GM18517 (cell line): ENCODE measurements around the gene COL23A1.

ENCODE experiments used
- ATAC-seq: cut with Tn5 transposase; IDR thresholded peaks from one replicate; pipeline ENCODE4 v1.9.1; 2021; ENCODE audit warnings: mild to moderate bottlenecking, moderate library complexity; ENCODE audit not compliant: unreplicated experiment

The COL23A1 gene

DNA sequence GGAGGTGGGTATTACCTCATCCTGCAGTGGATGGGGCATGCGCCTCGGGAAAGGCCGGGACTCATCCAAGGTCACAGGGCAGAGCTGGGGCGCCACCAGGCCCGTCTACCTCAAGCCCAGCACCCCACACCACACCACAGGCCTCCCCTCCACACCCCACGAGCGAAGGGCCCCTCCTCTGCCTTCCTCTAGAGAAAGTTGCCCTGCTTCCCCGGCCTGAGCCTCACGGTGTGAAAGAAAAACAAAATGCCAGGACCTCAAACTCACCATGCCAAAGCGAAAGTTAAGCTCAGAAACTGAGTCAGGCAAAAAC lies 161.1 kb downstream of the COL23A1 start:
- no peak for ATAC-seq

DNA sequence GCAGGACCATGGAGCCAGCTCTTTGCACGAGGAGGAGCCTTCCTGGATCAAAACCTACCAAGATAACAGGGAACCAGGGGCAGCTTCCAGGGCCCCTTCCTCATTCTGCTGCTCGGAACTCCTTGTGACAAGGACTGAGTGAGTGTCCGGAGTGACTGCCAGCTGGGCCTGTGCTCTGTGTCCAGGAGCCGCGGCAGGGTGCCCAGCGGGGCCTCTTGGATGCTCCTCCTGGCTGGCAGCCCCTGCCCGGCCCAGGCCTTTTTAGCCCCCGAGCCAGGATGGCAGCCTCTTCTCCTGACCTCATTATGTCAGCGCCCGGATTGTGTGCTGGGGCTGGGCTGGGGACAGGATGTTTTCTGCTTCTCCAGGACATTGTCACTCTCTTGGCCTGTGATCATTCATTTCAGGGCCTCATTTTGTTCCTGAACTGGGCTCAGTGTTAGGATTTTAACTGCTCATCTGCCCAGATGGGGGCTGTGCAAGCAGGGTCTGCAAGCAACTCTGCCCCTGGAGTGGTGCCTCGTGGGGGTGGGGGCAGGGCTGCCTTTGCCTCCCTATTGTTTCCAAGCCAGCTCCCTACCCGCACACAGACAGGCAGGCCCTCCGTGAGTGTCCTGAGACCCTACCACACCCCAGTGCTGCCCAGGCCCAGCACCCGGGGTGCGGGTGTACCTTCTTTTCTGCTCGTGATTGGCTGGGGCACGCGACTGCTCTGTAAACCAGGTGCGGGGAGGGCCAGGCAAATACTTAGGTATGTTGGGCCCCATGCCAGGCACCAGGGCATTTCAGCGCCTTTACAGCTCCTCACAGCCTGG lies 161.6 kb downstream of the COL23A1 start:
- ATAC-seq = no peak

DNA sequence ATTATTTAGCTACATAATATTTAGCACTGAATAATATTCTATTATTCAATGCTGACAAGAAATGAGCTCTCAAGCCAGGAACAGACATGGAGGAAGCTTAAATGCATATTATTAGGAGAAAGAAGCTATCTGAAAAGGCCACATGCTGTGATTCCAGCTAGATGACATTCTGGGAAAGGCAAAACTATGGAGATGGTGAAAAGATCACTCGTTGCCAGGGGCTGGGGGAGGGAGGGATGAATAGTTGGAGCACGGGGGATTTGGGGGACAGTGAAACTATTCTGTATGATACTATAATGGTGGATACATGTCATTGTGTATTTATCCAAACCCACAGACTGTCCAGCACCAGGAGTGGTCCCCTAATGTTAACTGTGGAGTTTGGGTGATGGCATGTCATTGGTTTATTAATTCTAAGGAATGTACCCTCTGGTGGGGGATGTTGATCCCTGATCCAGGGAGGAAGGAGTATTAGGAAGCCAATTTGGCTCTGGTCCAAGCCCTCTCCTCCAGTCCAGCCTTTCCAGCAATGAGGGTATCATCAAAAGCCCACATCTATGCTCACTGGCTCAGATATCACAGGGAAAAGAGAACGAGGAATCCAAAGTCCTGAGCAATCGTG lies 162.5 kb downstream of the COL23A1 start:
- ATAC-seq = no peak

DNA sequence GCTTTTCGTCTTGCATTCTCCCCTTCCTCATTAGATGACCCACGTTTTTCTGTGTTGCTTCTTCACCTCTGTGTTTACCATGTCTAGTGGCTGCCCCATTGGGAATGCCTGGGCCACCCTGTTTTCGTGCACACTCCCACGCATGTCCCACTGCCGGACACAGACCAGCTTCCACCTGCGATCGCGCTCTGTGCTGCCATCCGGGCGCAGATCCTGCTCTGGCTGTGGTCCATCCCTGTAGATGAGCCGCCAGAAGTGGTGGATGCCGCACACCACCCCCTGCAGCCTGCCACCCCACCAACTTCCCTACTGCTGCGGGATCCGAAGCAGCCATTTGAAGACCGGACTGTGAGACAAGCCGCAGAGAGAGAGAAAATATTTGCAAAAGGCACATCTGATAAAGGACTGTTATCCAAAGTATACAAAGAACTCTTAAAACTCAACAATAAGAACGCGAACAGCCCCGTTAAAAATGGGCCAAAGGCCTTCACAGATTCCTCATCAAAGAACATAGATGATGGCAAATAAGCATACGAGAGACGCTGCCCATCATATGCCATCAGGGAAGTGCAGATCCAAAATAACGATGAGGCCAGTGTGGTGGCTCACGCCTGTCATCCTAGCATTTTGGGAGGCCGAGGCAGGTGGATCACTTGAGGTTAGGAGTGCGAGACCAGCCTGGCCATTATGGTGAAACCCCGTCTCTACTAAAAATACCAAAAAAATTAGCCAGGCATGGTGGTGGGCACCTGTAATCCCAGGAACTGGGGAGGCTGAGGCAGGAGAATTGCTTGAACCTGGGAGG lies 163.7 kb downstream of the COL23A1 start:
- no peak for ATAC-seq

DNA sequence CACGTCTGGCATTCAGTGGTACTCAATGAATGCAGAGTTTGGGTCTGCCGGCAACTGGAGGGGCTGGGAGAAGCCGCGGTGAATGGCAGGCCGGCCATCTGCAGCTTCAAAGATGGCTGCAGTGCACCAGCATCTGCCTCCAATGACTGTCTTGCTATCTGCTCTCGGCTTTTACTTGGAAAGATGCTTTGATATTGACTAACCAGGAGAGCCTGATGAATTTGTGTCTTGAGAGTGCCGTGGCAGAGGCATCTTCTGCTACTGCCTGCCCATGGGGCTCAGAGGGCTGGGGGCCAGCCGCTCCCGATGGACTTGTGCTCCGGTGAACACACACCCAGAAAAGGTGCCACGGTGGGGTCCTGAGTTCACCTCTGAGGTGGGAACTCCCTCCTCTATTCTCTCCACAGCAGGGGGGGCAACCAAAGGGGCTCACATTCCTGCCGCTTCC lies 164.5 kb downstream of the COL23A1 start:
- no peak for ATAC-seq

DNA sequence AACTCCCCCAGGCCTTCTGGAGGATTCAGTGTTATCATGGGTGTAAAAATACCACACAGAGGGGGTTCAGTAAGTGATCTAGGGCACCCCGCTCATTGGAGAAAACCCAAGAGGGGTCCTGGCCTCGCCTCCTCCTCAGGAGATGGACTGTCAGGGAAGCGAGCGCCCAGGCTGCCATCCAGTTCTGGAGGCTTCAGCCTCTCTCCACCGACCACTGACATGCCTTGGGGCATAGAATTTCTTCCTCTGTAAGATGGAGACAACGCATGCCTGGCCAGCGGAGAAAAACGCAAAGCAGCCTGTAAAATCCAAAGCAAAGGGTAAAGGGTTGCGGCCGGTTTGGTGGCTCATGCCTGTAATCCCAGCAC lies 165.4 kb downstream of the COL23A1 start:
- no peak for ATAC-seq

DNA sequence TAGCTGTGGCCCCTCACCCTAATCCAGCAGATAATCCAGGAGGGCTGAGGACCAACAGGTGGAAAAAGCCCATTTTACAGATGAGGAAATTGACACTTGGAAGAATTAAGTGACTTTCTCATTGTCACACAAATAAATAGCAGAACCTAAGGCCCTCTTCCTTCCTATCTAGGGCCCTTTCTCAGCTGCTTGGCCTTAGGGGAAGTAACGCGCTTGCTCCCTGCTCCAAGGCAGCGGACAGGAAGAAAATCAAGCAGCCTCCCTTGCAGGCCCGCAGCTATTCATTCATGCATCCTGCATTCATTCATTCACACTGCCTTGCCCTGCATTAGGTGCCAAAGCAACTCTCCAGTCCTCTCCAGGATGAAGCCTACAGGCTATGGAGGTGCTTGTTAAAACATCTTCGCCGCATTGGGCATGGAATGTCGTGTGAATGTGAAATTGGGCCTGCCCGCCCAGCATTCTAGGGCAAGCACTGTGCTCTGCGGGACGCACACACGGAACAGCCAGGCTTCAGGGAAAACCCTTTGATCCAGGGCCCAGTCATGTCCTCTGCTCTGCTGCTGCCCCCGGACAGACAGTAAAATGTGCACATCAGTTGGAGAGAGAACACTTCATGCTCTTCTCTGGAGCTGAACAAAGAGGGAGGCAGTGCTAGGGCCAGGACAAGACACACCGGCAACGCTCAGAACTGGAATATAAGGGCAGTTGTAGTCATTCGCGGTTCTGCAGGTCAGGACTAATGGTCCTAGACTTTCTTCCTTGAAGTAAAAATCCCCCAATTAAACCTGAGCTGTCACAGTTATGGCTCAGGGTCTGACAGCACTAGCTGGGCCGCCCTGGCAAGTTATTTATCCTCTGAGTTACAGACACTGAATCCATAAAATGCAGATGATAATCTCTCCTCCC lies 166.0 kb downstream of the COL23A1 start:
- no peak for ATAC-seq

DNA sequence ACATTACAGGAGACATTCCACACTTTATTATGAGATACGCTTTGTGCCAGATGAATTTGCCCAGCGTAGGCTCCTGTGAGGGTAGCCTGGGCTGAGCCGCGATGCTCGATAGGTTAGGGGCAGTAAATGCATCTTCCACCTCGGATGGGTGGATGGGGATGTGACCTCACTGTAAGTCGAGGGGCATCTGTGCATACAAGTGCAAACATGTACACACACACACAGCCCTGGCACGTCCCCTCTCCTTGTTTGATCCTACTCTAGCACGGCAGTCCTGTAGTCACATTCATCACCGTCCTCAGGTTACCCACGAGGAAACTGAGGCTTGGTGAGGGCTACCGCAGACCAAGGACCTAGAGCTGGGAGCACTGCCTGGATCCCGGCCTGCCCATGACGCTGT lies 166.8 kb downstream of the COL23A1 start:
- ATAC-seq = no peak

DNA sequence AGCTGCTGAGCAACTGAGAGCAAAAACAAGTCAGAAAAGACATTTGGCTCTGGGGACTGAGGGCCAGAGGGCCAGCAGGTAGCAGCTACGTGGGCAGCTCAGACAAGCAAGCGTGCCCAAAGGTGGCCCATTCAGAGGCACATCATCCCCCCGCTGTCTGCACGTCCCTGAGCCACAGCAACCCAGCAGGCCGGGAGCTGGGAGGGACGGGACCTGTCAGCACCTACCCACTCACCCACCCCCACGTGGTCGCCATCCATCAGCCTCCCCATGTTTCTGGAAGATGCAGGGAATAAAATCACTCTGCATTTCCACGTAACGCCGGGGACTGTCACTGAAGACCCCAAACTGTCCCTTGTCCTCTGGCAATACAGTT lies 167.8 kb downstream of the COL23A1 start:
- ATAC-seq = no peak

DNA sequence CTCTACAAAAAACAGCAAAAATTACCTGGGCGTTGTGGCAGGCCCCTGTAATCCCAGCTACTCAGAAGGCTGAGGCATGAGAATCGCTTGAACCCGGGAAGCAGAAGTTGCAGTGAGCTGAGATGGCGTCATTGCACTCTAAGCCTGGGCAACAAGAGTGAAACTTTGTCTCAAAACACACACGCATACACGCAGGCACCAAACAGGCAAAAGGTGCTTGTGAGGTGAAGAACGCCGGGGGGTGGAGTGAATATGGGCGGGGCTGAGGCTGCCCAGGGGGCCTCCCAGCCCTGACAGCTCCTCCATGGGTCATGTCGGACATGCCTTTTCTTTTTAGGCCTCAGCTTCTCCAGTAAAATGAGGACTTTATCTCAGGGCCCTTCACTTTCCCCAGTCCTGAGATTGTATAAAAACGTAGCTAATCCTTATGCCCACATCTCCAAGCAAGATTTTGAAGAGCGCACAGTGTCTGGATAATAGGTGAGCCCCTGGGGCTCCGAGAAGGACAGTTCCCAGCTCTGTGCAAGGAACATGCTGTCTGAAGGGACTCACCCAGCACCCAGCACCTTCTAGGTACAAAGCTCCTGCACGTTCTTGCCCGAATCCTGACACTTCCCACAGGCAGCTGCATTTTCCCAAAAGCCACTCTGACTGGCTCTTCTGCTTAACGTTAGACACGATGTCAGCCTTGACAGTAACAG lies 168.3 kb downstream of the COL23A1 start:
- ATAC-seq = no peak

DNA sequence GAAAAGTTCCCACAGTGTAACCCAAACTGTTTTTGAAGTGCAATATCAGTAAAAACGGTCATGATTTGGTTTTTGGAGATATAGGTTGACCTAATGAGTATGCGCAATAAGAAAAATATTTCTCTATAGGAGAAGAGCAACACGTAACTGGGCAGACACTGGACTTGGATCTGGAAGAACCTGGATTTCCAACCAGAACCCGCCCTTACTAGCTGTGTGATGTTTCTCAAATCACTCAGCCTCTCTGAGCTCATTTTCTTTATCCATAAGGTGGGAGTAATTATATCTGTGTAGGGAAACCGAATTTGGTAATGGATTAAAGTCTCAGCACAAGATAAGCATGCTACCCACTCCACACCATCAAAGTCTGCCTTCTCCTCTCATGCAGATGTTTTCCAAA lies 169.1 kb downstream of the COL23A1 start:
- no peak for ATAC-seq

DNA sequence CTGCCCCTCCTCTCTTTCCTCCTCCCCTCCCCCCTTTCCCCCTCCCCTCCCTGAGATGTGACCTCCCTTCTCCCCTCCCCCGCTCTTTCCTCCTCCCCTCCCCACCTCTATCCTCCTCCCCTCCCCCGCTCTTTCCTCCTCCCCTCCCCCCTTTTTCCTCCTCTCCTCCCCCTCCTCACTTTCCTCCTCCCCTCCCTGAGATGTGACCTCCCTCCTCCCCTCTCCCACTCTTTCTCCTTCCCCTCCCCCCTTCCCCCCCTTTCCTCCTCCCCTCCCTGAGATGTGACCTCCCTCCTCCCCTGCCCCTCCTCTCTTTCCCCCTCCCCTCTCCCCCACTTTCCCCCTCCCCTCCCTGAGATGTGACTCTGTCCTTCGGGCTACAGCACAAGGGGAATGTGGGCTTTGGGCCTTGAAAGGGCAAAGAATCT lies 169.8 kb downstream of the COL23A1 start:
- no peak for ATAC-seq

DNA sequence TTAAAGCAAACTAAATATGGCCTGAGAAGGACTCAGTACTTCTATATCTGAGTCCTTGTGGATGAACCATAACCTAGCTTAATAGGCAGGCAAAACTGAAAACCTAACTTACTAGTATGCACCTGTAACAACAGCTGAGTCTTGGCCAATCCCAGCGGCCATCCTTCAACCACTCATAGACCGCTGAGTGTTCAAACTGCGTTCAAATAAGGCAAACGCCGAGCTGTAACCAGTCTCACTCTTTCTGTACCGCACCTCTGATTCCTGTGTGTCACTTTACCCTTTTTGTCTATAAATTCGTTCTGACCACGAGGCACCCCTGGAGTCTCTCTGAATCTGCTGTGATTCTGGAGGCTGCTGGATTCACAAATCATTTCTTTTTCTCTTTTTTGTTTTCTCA lies 170.5 kb downstream of the COL23A1 start:
- ATAC-seq = no peak

DNA sequence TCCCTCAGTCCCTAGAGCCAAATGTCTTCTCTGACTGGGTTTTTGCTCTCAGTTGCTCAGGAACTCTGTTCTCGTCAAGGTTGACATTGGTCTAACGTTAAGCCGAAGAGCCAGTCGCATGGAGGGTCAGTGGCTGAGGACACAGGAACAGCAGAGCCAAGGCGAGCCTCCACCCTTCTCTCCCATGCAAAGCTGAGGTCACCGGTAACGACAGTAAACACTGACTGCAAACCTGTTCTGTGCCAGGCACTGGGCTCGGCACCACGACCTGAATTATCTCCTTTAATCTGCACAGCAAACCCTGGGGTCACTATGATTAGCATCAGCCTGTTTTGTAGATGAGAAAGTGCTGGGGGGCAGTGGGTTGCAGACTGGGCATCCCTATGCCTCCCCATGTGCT lies 171.0 kb downstream of the COL23A1 start:
- no peak for ATAC-seq

DNA sequence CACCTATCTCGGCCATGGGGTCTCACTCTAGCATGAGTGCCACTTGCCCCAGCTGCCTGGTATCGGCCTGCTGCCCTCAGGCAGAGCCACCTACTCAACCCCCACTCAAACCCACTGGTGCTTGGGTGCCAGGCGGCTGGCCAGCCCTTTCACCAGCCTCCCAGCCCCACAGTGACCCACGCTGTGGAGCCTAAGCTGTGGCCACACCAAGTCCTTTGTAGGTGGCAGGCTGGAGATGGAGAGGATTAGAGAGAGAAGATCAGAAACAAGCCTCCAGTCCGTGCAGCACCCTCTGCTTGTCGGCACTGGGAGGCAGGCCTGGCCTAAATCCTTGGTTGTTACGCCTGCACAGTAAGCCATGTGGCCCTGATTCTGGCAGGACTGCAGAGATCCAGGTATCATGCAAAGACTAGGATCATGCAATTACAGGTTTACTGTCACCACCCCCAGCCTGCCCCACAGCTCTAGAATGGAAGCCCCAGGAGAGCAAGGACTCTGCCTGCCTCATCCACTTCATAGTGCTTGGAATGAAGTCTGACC lies 171.7 kb downstream of the COL23A1 start:
- no peak for ATAC-seq

DNA sequence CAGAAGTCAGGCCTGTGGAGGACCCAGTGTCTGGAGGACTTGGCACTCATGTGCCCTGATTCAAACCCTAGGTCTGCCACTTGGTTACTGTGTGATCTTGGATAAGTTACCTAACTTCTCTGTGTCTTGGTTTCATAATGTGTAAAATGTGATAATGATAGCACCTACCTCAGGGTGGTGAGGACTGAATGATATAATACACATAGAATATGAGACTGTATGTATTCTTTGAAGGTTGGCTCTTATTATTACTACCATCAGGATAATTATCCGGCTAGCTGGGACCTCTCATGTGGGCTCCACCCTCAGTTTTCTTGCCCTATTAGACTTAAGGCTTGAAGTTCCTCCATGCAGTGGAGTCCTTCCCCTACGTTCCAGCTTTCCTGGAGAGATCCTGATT lies 172.2 kb downstream of the COL23A1 start:
- ATAC-seq = no peak

DNA sequence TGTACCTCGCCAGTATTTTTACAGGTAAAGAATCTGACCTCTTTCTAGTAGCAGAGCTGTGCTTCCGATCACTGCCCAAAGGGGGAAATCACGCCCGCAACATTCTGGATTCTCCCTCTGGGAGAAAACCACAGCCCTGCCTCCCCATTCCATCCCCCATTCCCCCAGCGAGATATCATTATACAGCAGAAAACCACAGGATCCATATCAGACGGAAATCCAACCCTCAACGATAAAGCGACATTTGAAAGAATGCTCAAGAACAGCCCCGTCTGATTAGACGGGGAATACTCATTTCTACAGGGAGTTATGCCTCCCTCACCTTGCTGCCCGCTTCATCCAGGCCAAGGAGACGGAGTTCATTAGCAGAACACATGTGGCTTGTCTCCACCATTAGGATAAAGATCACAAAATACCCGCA lies 172.8 kb downstream of the COL23A1 start:
- ATAC-seq = no peak

DNA sequence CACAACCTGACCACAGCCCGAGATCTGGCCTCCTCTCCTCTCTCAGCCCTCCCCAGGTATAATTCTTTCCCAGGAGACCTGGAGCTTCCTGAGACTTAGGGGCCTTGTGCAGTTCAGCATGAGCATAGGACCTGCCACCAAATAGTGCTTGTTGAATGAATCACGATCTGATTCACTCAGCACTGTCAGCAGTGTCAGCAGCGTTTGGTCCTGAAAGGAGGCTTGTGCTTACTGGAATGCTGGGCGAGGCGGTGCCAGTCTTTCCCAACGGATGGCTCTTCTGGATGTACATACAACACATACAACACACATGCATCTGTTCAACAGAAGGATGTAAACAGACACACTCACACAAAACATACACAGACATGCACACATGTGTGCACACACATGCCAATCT lies 173.3 kb downstream of the COL23A1 start:
- no peak for ATAC-seq

DNA sequence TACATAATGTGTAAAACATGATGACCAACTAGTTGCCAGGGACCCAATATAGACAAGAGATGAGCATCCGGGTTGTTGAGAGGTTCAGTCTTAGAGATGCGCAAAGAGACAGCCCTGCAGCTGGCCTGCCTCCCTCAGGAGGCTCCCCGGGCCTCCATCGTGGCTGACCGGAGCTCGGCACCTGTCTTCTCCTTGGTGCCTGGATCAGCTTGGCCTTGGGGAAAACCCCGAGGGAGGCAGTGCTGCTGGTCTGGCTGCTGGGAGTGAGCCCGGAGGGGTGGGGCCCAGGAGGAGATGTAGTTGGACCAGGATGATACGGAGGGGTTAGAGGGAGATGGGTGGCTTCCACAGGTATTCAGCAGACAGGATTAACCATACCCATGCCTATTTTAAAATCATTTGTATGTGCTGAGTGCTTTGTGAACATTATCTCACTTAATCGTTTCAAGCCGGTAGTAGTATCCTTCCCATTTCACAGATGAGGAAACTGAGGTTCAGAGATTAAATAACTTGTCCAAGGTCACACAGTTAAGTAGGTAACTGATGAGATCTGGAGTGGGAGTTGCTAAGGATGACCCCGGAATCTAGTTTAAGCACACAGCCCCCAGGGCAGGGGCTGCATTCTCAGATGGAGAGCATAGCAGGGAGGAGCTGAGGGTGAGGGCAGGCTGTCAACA lies 173.8 kb downstream of the COL23A1 start:
- no peak for ATAC-seq

DNA sequence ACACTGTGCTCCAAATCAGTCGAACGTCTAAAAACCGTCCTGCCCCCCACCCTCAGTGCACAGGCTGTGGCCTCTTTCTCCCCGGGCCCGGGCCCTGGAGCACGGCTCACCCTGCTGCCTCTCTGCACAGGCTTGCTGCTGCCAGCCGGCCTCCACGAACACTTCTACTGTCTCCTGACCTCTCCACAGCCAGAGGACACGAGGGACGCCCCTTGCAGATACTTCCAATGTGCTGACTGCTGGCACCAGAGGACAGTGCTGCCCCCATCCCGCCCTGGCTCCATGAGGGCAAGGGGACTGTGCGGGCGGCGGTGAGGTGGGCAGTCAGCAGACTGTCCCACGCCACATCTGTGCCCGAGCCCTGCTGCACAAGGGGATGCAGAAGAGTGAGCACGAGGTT lies 174.8 kb downstream of the COL23A1 start:
- ATAC-seq = no peak
